ENCODE measurements around the gene GRM7.

Gene GRM7

GRCh38 chr3:7581831-7582230 lies 720.9 kb downstream of the GRM7 start:
- H3K4me1 ChIP-seq (ENCODE audit: insufficient read depth, poor library complexity, severe bottlenecking): no peaks in the 10 kb centered on the region
- TF ChIP-seq, protein P1, sequence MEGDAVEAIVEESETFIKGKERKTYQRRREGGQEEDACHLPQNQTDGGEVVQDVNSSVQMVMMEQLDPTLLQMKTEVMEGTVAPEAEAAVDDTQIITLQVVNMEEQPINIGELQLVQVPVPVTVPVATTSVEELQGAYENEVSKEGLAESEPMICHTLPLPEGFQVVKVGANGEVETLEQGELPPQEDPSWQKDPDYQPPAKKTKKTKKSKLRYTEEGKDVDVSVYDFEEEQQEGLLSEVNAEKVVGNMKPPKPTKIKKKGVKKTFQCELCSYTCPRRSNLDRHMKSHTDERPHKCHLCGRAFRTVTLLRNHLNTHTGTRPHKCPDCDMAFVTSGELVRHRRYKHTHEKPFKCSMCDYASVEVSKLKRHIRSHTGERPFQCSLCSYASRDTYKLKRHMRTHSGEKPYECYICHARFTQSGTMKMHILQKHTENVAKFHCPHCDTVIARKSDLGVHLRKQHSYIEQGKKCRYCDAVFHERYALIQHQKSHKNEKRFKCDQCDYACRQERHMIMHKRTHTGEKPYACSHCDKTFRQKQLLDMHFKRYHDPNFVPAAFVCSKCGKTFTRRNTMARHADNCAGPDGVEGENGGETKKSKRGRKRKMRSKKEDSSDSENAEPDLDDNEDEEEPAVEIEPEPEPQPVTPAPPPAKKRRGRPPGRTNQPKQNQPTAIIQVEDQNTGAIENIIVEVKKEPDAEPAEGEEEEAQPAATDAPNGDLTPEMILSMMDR (IDR thresholded peaks at IDR 0.05; ENCODE audit: poor library complexity, severe bottlenecking): no peak
- no peak for ATAC-seq (ENCODE audit: low read depth)
- no peaks in the 10 kb centered on the region for H3K36me3 ChIP-seq (ENCODE audit: low read depth)
- no peak overlapping the region for H3K4me3 ChIP-seq (ENCODE audit: severe bottlenecking)
- no peak for DNase-seq (ENCODE audit: low spot score)
- H3K27ac ChIP-seq (ENCODE audit: poor library complexity, severe bottlenecking): no peak overlapping the region
- H3K9me3 ChIP-seq (ENCODE audit: severe bottlenecking): no peaks in the 10 kb centered on the region
- H3K27me3 ChIP-seq (ENCODE audit: insufficient read depth, poor library complexity, severe bottlenecking): no peaks in the 10 kb centered on the region

- H3K27me3 ChIP-seq (ENCODE audit: insufficient read depth, poor library complexity, severe bottlenecking): no peaks in the 10 kb centered on the region
- H3K36me3 ChIP-seq (ENCODE audit: low read depth): no peaks in the 10 kb centered on the region
- H3K9me3 ChIP-seq (ENCODE audit: severe bottlenecking): no peaks in the 10 kb centered on the region
- H3K4me1 ChIP-seq (ENCODE audit: insufficient read depth, poor library complexity, severe bottlenecking): no peaks in the 10 kb centered on the region
- no peak for ATAC-seq (ENCODE audit: low read depth)
- no peak for DNase-seq (ENCODE audit: low spot score)
- H3K27ac ChIP-seq (ENCODE audit: poor library complexity, severe bottlenecking): no peak overlapping the region
- TF ChIP-seq, protein P1 (IDR thresholded peaks at IDR 0.05; ENCODE audit: poor library complexity, severe bottlenecking): no peak
- no peak overlapping the region for H3K4me3 ChIP-seq (ENCODE audit: severe bottlenecking)
Measured at GRCh38 chr3:7585052-7585451, 724.1 kb downstream of the GRM7 start.

DNA sequence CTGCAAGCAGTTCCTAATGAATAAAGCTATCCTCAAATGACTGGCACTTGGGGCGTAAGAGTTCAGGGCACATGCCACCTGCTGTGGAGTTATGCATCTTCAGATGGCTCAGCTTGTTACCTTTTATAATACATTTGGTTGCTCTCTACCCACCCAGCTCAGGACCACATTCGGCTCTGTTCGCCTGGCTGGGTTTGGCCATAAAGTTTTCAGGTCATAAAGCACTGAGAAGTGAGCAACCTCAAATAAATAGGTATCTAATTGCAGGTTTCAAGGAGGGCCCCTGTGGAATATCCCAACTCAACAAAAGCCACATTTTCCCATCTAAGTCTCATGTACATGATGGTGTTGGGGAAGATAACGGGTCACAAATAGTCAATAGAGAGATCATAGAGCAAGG lies 727.3 kb downstream of the GRM7 start:
- Histone ChIP-seq H3K9me3 (ENCODE audit: severe bottlenecking) (no peaks in the 10 kb centered on the region), H3K4me1 (ENCODE audit: insufficient read depth, poor library complexity, severe bottlenecking) (no peaks in the 10 kb centered on the region), H3K4me3 (ENCODE audit: severe bottlenecking) (no peak overlapping the region), H3K27me3 (ENCODE audit: insufficient read depth, poor library complexity, severe bottlenecking) (no peaks in the 10 kb centered on the region), H3K36me3 (ENCODE audit: low read depth) (no peaks in the 10 kb centered on the region), H3K27ac (ENCODE audit: poor library complexity, severe bottlenecking) (no peak overlapping the region)
- no peak for ATAC-seq (ENCODE audit: low read depth)
- DNase-seq (ENCODE audit: low spot score): no peak
- TF ChIP-seq, protein P1 (IDR thresholded peaks at IDR 0.05; ENCODE audit: poor library complexity, severe bottlenecking): no peak

GRCh38 chr3:7589526-7589925 lies 728.6 kb downstream of the GRM7 start:
- Histone ChIP-seq H3K4me3 (ENCODE audit: severe bottlenecking) (no peak overlapping the region), H3K27ac (ENCODE audit: poor library complexity, severe bottlenecking) (no peak overlapping the region), H3K9me3 (ENCODE audit: severe bottlenecking) (no peaks in the 10 kb centered on the region), H3K4me1 (ENCODE audit: insufficient read depth, poor library complexity, severe bottlenecking) (no peaks in the 10 kb centered on the region), H3K36me3 (ENCODE audit: low read depth) (no peaks in the 10 kb centered on the region), H3K27me3 (ENCODE audit: insufficient read depth, poor library complexity, severe bottlenecking) (no peaks in the 10 kb centered on the region)
- ATAC-seq (ENCODE audit: low read depth) (no peak), DNase-seq (ENCODE audit: low spot score) (no peak)
- TF ChIP-seq, protein P1 (IDR thresholded peaks at IDR 0.05; ENCODE audit: poor library complexity, severe bottlenecking): no peak

DNA sequence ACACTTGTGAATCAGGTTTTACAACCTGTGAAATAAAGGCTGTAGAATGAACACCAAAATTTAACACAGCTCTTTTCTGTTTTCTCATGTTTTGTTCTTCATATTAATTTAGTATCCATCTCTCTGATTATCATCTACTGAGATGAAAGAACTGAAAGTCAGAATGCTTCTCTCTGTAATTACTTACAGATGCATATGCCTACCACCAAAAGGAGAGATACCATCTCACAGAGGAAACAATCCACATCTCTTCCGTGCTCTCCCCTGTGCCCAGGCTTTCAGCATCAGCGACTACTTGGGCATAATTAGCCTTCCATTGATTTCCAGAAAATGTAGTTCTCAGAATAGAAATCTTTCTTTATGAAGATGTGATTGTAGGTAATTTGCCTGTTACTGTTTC lies 741.4 kb downstream of the GRM7 start:
- no peaks in the 10 kb centered on the region for H3K27me3 ChIP-seq (ENCODE audit: insufficient read depth, poor library complexity, severe bottlenecking)
- ATAC-seq (ENCODE audit: low read depth): no peak
- no peaks in the 10 kb centered on the region for H3K4me1 ChIP-seq (ENCODE audit: insufficient read depth, poor library complexity, severe bottlenecking)
- no peak overlapping the region for H3K4me3 ChIP-seq (ENCODE audit: severe bottlenecking)
- DNase-seq (ENCODE audit: low spot score): no peak
- no peaks in the 10 kb centered on the region for H3K9me3 ChIP-seq (ENCODE audit: severe bottlenecking)
- TF ChIP-seq, protein P1 (IDR thresholded peaks at IDR 0.05; ENCODE audit: poor library complexity, severe bottlenecking): no peak
- H3K27ac ChIP-seq (ENCODE audit: poor library complexity, severe bottlenecking): no peak overlapping the region
- H3K36me3 ChIP-seq (ENCODE audit: low read depth): no peaks in the 10 kb centered on the region

All from RWPE2 (cell line).